HEK293 (cell line): ENCODE data around the gene PLCL2.

Experiments
- CTCF ChIA-PET: fragments of 350-600 bp; formaldehyde crosslinking; extraction: SDS; loops from one replicate; lab custom pipeline; 2021; ENCODE audit warnings: antibody characterized with exemption; lab: Yijun Ruan, JAX
- POLR2A ChIA-PET: fragments of 300-600 bp; formaldehyde crosslinking; extraction: SDS; loops from one replicate; lab custom pipeline; 2020; ENCODE audit warnings: antibody characterized with exemption, inconsistent platforms; lab: Yijun Ruan, JAX
- H3K27ac ChIP-seq: fragments of 200-500 bp; sonication (Bioruptor generic); 2 replicates; pipeline ENCODE4 v1.5.1; 2014; ENCODE audit warnings: low read depth, low read length, control low read depth, inconsistent platforms; ENCODE audit errors: extremely low read depth
- H3K36me3 ChIP-seq, 2 experiments: fragments of 200-500 bp in 1 of 2; sonication (Bioruptor generic) in 1 of 2; 1 replicate in 1 of 2; 2 replicates in 1 of 2; pipeline ENCODE4 v1.5.1; 2014 to 2017; ENCODE audit warnings: inconsistent platforms in 2 of 2, low read length in 2 of 2; ENCODE audit not compliant: control insufficient read depth in 2 of 2, insufficient read depth in 1 of 2
- H3K4me1 ChIP-seq: fragments of 200-500 bp; sonication (Bioruptor generic); 2 replicates; pipeline ENCODE4 v1.5.1; 2014; ENCODE audit warnings: mild to moderate bottlenecking, low read length, inconsistent platforms; ENCODE audit not compliant: control insufficient read depth, insufficient read depth
- H3K4me3 ChIP-seq: 2 replicates; pipeline ENCODE4 v1.5.1; 2011; ENCODE audit warnings: low read depth, mild to moderate bottlenecking, control low read depth, low read length, moderate library complexity
- H3K9me3 ChIP-seq: fragments of 200-500 bp; sonication (Bioruptor generic); 2 replicates; pipeline ENCODE4 v1.5.1; 2014; ENCODE audit warnings: low read depth, low read length, inconsistent platforms; ENCODE audit not compliant: control insufficient read depth, insufficient read depth
- ATF2 ChIP-seq: fragments of 450-650 bp; formaldehyde crosslinking; IDR thresholded peaks from 2 replicates; pipeline ENCODE4 v1.5.1; 2016; ENCODE audit warnings: missing biosample characterization, missing genetic modification characterization, low read depth
- KLF7 ChIP-seq: fragments of 450-650 bp; formaldehyde crosslinking; IDR thresholded peaks from 2 replicates; pipeline ENCODE4 v1.5.1; 2016; ENCODE audit warnings: missing biosample characterization, missing genetic modification characterization, borderline replicate concordance
- MZF1 ChIP-seq: fragments of 450-650 bp; formaldehyde crosslinking; IDR thresholded peaks from 2 replicates; pipeline ENCODE4 v1.5.1; 2017; ENCODE audit warnings: missing biosample characterization, missing genetic modification characterization, borderline replicate concordance
- PRDM1 ChIP-seq: fragments of 450-650 bp; formaldehyde crosslinking; IDR thresholded peaks from 2 replicates; pipeline ENCODE4; 2016; ENCODE audit warnings: missing biosample characterization, missing genetic modification characterization
- RBAK ChIP-seq: fragments of 450-650 bp; formaldehyde crosslinking; IDR thresholded peaks from 2 replicates; pipeline ENCODE4 v1.5.1; 2016; ENCODE audit warnings: missing biosample characterization, missing genetic modification characterization
- SP7 ChIP-seq: fragments of 450-650 bp; formaldehyde crosslinking; IDR thresholded peaks from 2 replicates; pipeline ENCODE4 v1.5.1; 2016; ENCODE audit warnings: missing biosample characterization, missing genetic modification characterization
- ZFP37 ChIP-seq: fragments of 450-650 bp; formaldehyde crosslinking; IDR thresholded peaks from 2 replicates; pipeline ENCODE4 v1.5.1; 2016; ENCODE audit warnings: missing biosample characterization, missing genetic modification characterization
- ZFP41 ChIP-seq: fragments of 450-650 bp; formaldehyde crosslinking; IDR thresholded peaks from 2 replicates; pipeline ENCODE4 v1.5.1; 2016; ENCODE audit warnings: missing biosample characterization, missing genetic modification characterization, borderline replicate concordance
- ZNF157 ChIP-seq: fragments of 450-650 bp; formaldehyde crosslinking; IDR thresholded peaks from 2 replicates; pipeline ENCODE4 v1.5.1; 2016; ENCODE audit warnings: missing biosample characterization, missing genetic modification characterization
- ZNF2 ChIP-seq: fragments of 450-650 bp; formaldehyde crosslinking; IDR thresholded peaks from 2 replicates; pipeline ENCODE4 v1.5.1; 2016; ENCODE audit warnings: missing biosample characterization, missing genetic modification characterization
- ZNF324 ChIP-seq: fragments of 450-650 bp; formaldehyde crosslinking; IDR thresholded peaks from 2 replicates; pipeline ENCODE4 v1.5.1; 2016; ENCODE audit warnings: missing biosample characterization, missing genetic modification characterization
- ZNF398 ChIP-seq: fragments of 450-650 bp; formaldehyde crosslinking; IDR thresholded peaks from 2 replicates; pipeline ENCODE4 v1.5.1; 2017; ENCODE audit warnings: missing biosample characterization, missing genetic modification characterization
- ZNF639 ChIP-seq: fragments of 450-650 bp; formaldehyde crosslinking; IDR thresholded peaks from 2 replicates; pipeline ENCODE4 v1.5.1; 2016; ENCODE audit warnings: missing biosample characterization, missing genetic modification characterization
- ZNF701 ChIP-seq: fragments of 450-650 bp; formaldehyde crosslinking; IDR thresholded peaks from 2 replicates; pipeline ENCODE4 v1.5.1; 2016; ENCODE audit warnings: missing biosample characterization, missing genetic modification characterization

Gene PLCL2

GRCh38 chr3:17023006-17023664 lies 138.4 kb downstream of the PLCL2 start:
- Histone ChIP-seq H3K36me3 (no peaks in the 10 kb centered on the region), H3K27ac (no peak overlapping the region), H3K9me3 (no peaks in the 10 kb centered on the region), H3K4me1 (no peaks in the 10 kb centered on the region), H3K4me3 (no peak overlapping the region)
- CTCF ChIA-PET: no interaction called here
- no peak for TF ChIP-seq ZNF398 (tag by site-specific recombination)
- TF ChIP-seq KLF7: no peak
- no peak for TF ChIP-seq RBAK
- POLR2A ChIA-PET: no interaction called here

GRCh38 chr3:17025594-17026139 lies 140.9 kb downstream of the PLCL2 start:
- no peaks in the 10 kb centered on the region for H3K9me3 ChIP-seq
- ChIA-PET POLR2A (no interaction called here), CTCF (interaction anchor here (0.7 to 1.0 kb wide), 2 partner anchors 141 to 424 kb away, joined by 3 read pairs; no protein-coding TSS in a partner anchor)
- H3K36me3 ChIP-seq: no peaks in the 10 kb centered on the region
- no peak overlapping the region for H3K4me3 ChIP-seq
- H3K27ac ChIP-seq: no peak overlapping the region
- no peak for TF ChIP-seq KLF7
- TF ChIP-seq ZFP37 (tag by site-specific recombination): no peak
- no peak for TF ChIP-seq ZFP41 (tag by site-specific recombination)
- 0 out of 2 replicates have a peak, but pooled peaks have one; percentile 9 for TF ChIP-seq ATF2 (tag by site-specific recombination)
- peak; percentile 21; the same call in 1 of the 2 replicates for TF ChIP-seq MZF1 (tag by site-specific recombination)
- no peak for TF ChIP-seq ZNF157
- TF ChIP-seq ZNF324: no peak
- no peak for TF ChIP-seq ZNF2
- H3K4me1 ChIP-seq: 0 out of 2 replicates have a peak, but pooled peaks cover 2% of the 10 kb centered on the region

- Histone ChIP-seq H3K4me1 (peaks cover 6% of the 10 kb centered on the region; the same call in 1 of the 2 replicates), H3K27ac (no peak overlapping the region), H3K36me3 (no peaks in the 10 kb centered on the region), H3K9me3 (no peaks in the 10 kb centered on the region), H3K4me3 (no peak overlapping the region)
- CTCF ChIA-PET: interaction anchor here (0.6 kb wide), 1 partner anchor 199 kb away, joined by 3 read pairs; no protein-coding TSS in a partner anchor
- peak; percentile 65; the same call in 1 of the 2 replicates for TF ChIP-seq PRDM1
- no peak for TF ChIP-seq ZNF701 (tag by site-specific recombination)
- POLR2A ChIA-PET: no interaction called here
Measured at GRCh38 chr3:17027318-17027717, 142.6 kb downstream of the PLCL2 start.

- Histone ChIP-seq H3K9me3 (no peaks in the 10 kb centered on the region), H3K4me3 (no peak overlapping the region), H3K4me1 (peaks cover 6% of the 10 kb centered on the region; the same call in 1 of the 2 replicates), H3K27ac (no peak overlapping the region), H3K36me3 (no peaks in the 10 kb centered on the region)
- ChIA-PET POLR2A (no interaction called here), CTCF (no interaction called here)
- TF ChIP-seq SP7 (0 out of 2 replicates have a peak, but pooled peaks have one; percentile 41), ZNF639 (no peak)
Measured at GRCh38 chr3:17028363-17028762, 143.6 kb downstream of the PLCL2 start.
